ENCODE measurements around the gene STK17B. TPM values are rescaled to one million over a fixed set of nuclear protein-coding genes. Genes with fewer than 3 reads are reported as not detected.
A peak's percentile ranks its signal among the peaks of the same experiment; 100 is the strongest.

The STK17B gene
- total and polyA plus RNA-seq, 9 of the 15 experiments (the other 6 are each of a cell fraction or from before 2014, with no cell fraction given): 2.3 to 17.7 (median 8.5) TPM

DNA sequence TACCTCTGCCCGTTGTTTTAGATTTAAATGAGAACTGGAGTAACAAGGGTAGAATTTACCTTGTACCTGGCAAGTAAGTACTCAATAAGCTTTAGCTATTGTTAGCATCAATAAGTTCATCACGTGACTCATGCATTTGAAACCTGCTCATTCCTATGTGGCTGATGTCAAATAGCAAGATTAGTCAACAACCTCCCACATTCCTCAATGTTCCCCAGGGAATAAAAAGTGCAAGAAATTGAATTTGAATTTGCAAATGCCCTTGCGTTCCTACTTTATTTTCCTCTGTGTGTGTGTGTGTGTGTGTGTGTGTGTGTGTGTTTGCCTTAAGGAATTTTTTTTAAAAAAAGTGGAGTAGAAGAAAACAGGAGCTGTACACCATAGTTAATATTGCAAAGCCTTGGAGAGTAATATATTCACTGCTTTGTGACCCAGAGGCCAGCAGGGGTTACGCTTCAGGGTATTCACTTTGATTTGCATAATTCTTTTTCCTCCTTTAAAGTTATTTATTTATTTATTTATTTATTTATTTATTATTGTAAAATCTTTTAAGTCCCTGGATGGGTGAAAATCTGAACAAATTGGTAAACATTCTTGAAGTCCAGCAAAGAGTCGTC, 58.9 kb downstream of the STK17B start (continued):
- TF ChIP-seq, protein P1, sequence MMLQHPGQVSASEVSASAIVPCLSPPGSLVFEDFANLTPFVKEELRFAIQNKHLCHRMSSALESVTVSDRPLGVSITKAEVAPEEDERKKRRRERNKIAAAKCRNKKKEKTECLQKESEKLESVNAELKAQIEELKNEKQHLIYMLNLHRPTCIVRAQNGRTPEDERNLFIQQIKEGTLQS (IDR thresholded peaks at IDR 0.05): 0 out of 2 replicates have a peak, but pooled peaks have one; percentile 11
- TF ChIP-seq, protein P1 (CRISPR knock-in tag; conservative IDR thresholded peaks at IDR 0.05): no peak
- no peak for TF ChIP-seq FIP1L1 (IDR thresholded peaks at IDR 0.05; ENCODE audit: low read depth, low read length, poor library complexity, severe bottlenecking)
- TF ChIP-seq, protein P2, sequence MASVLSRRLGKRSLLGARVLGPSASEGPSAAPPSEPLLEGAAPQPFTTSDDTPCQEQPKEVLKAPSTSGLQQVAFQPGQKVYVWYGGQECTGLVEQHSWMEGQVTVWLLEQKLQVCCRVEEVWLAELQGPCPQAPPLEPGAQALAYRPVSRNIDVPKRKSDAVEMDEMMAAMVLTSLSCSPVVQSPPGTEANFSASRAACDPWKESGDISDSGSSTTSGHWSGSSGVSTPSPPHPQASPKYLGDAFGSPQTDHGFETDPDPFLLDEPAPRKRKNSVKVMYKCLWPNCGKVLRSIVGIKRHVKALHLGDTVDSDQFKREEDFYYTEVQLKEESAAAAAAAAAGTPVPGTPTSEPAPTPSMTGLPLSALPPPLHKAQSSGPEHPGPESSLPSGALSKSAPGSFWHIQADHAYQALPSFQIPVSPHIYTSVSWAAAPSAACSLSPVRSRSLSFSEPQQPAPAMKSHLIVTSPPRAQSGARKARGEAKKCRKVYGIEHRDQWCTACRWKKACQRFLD (CRISPR knock-in tag; IDR thresholded peaks at IDR 0.05): no peak
- TF ChIP-seq STAT5A (IDR thresholded peaks at IDR 0.05; ENCODE audit: borderline replicate concordance, low read length): no peak

DNA sequence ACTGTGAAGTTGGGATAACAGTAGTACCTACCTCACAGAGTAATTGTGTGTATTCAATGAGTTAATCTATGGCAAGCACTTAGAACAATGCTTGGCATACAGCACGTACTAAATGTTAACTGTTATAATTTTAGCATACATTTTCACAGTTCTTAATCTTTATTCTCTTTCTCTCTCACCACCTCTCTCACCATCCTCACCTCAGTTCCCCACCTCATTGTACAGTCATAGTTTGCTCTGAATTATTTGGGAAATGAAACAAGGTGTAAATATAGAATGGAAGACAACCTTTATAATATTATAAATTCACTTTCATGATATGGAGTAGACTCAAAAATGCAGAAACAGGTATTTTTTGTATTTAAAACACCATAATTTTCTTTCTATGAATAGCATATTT, 62.8 kb downstream of the STK17B start:
- CTCF ChIA-PET (ENCODE audit: low intra/inter-chr PET ratio): no interaction called here
- no peak for FAIRE-seq

More for the DNA sequence above, 62.8 kb downstream of the STK17B start:
- intact Hi-C loops (cut with micrococcal nuclease): no loop called here
- Histone ChIP-seq H3K27ac (ENCODE audit: extremely low read depth, low read depth, low read length) (no peak overlapping the region), H4K20me1 (replicated peaks; ENCODE audit: control insufficient read depth, insufficient read depth, low read length) (no peaks in the 10 kb centered on the region), H3K9me3 (replicated peaks; ENCODE audit: control insufficient read depth, insufficient read depth, low read depth, low read length) (no peaks in the 10 kb centered on the region), H3K4me2 (ENCODE audit: insufficient read depth, low read length) (no peak overlapping the region), H3K9ac (ENCODE audit: insufficient read depth in 1 of 2, low read depth in 2 of 2, low read length in 2 of 2) (no peak overlapping the region), H3K27me3 (ENCODE audit: control insufficient read depth in 2 of 2, insufficient read depth in 2 of 2, low read length in 2 of 2) (no peaks in the 10 kb centered on the region), H3K9me1 (ENCODE audit: control insufficient read depth, insufficient read depth, low read length) (no peaks in the 10 kb centered on the region), H3K4me3 (no peak overlapping the region), H3K4me1 (replicated peaks in 1 of 2; ENCODE audit: control insufficient read depth in 2 of 2, insufficient read depth in 2 of 2, low read length in 2 of 2) (peaks cover 0 to 10% of the 10 kb centered on the region in 2 experiments; a peak in 1 of 5 replicates), H3K36me3 (ENCODE audit: control insufficient read depth, insufficient read depth, low read length) (no peaks in the 10 kb centered on the region), H3K79me2 (ENCODE audit: control insufficient read depth, insufficient read depth, low read length) (no peaks in the 10 kb centered on the region), H2AFZ (ENCODE audit: low read depth, low read length) (no peak overlapping the region)
- no TSS peak for BruUV-seq (replicated peaks)
- no peak for DNase-seq (ENCODE audit: extremely low read depth in 1 of 4, low spot score in 3 of 4)
- 69% methylated on average over 1 of the region's 1 CpG for WGBS (ENCODE audit: insufficient coverage, low coverage, missing lambda C conversion rate)
- in situ Hi-C loops (cut with MboI): no loop called here
- POLR2A ChIA-PET: no interaction called here
- no peak for ATAC-seq
- TF ChIP-seq YBX1 (IDR thresholded peaks at IDR 0.05) (no peak), BRD9 (IDR thresholded peaks at IDR 0.05; ENCODE audit: low read depth, partially characterized antibody) (no peak), TARDBP (IDR thresholded peaks at IDR 0.05) (no peak)
- TF ChIP-seq, protein P3, sequence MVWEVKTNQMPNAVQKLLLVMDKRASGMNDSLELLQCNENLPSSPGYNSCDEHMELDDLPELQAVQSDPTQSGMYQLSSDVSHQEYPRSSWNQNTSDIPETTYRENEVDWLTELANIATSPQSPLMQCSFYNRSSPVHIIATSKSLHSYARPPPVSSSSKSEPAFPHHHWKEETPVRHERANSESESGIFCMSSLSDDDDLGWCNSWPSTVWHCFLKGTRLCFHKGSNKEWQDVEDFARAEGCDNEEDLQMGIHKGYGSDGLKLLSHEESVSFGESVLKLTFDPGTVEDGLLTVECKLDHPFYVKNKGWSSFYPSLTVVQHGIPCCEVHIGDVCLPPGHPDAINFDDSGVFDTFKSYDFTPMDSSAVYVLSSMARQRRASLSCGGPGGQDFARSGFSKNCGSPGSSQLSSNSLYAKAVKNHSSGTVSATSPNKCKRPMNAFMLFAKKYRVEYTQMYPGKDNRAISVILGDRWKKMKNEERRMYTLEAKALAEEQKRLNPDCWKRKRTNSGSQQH (CRISPR knock-in tag; IDR thresholded peaks at IDR 0.05): no peak
